Uterus (tissue), 4 donors: ENCODE data around the gene KRTAP5-5. TPM values are rescaled to one million over a fixed set of nuclear protein-coding genes. Genes with fewer than 3 reads are reported as not detected.
"Not testable (repeated sequence)": the region's sequence is repeated elsewhere in the genome, so short reads cannot be mapped to it uniquely, and the experiment has no call there.

Experiments
- DNase-seq, 2 donors: peaks; one replicate each; pipeline ENCODE4 v3.0.0-alpha.2; 2019 to 2020
- H3K27ac ChIP-seq, 2 donors: fragments of 200-600 bp; sonication (generic); 1 replicate in 1 of 2; 2 replicates in 1 of 2; pipeline ENCODE4 v1.5.1; 2016 to 2018
- H3K27me3 ChIP-seq, 2 donors: fragments of 200-600 bp; sonication (generic); one replicate each; pipeline ENCODE4 v1.5.1; 2018 to 2019; ENCODE audit warnings: control low read depth in 1 of 2
- H3K36me3 ChIP-seq, 2 donors: fragments of 200-600 bp; sonication (generic); one replicate each; pipeline ENCODE4 v1.5.1; 2019; ENCODE audit warnings: control low read depth in 1 of 2
- H3K4me1 ChIP-seq, 2 donors: fragments of 200-600 bp; sonication (generic); one replicate each; pipeline ENCODE4 v1.5.1; 2018 to 2019; ENCODE audit warnings: control low read depth in 1 of 2
- H3K4me3 ChIP-seq, 2 donors: fragments of 200-600 bp; sonication (generic); 1 replicate in 1 of 2; 2 replicates in 1 of 2; pipeline ENCODE4 v1.5.1; 2018 to 2019; ENCODE audit warnings: mild to moderate bottlenecking in 1 of 2
- H3K9me3 ChIP-seq, 2 donors: fragments of 200-600 bp; sonication (generic); one replicate each; pipeline ENCODE4 v1.5.1; 2019; ENCODE audit warnings: control low read depth in 1 of 2
- CTCF ChIP-seq, 4 experiments: fragments of 200-600 bp in 2 of 4; fragments of 450-650 bp in 2 of 4; sonication (generic) in 2 of 4; IDR thresholded peaks; one replicate each; pipeline ENCODE4 v1.5.1; 2016 to 2019; ENCODE audit warnings: antibody characterized with exemption in 4 of 4, mild to moderate bottlenecking in 2 of 4, moderate library complexity in 1 of 4
- POLR2A ChIP-seq, 2 donors: fragments of 450-650 bp; IDR thresholded peaks; one replicate each; pipeline ENCODE4 v1.6.1; 2016; ENCODE audit warnings: antibody characterized with exemption in 2 of 2, mild to moderate bottlenecking in 1 of 2, moderate library complexity in 1 of 2
- intact Hi-C: fragments of 100-400 bp; cut with DNase I; formaldehyde crosslinking; loops from one replicate; pipeline ENCODE4 v1.15.1; 2023; ENCODE audit warnings: low total_unique reads
- total RNA-seq, 4 donors: library from RNA; depleted of rRNA in 3 of 4; stranded (reverse); fragments of >200 nt in 3 of 4; gene quantifications; one replicate each; pipeline versions ENCODE4 v1.1.0 to v1.2.4, GENCODE V29; 2014 to 2023
- donor health status: DM: yes; HTN: yes; CAD: no.

KRTAP5-5 gene
- total RNA-seq, 4 donors from 2014 or later = not detected

GRCh38 chr11:1642288-1643145 is 12.9 kb downstream of the KRTAP5-5 start:
- Histone ChIP-seq H3K4me3 (no peak overlapping the region), H3K4me1 (no peaks in the 10 kb centered on the region), H3K27ac (no peak overlapping the region), H3K27me3 (no peaks in the 10 kb centered on the region), H3K36me3 (no peaks in the 10 kb centered on the region), H3K9me3 (no peaks in the 10 kb centered on the region)
- DNase-seq = no peak
- intact Hi-C loops = no loop called here
- no peak for TF ChIP-seq POLR2A (IDR thresholded peaks at IDR 0.05)
- TF ChIP-seq CTCF (IDR thresholded peaks at IDR 0.05) = no peak

- no peak for DNase-seq
- TF ChIP-seq CTCF (IDR thresholded peaks at IDR 0.05) (no peak), POLR2A (IDR thresholded peaks at IDR 0.05) (no peak)
Observed at GRCh38 chr11:1643146-1643690, 13.6 kb downstream of the KRTAP5-5 start.

GRCh38 chr11:1644601-1645356 is 15.2 kb downstream of the KRTAP5-5 start:
- Histone ChIP-seq H3K9me3 (no peaks in the 10 kb centered on the region), H3K4me1 (no peaks in the 10 kb centered on the region), H3K27me3 (no peaks in the 10 kb centered on the region), H3K27ac (no peak overlapping the region), H3K4me3 (no peak overlapping the region), H3K36me3 (no peaks in the 10 kb centered on the region)
- intact Hi-C loops = no loop called here
- TF ChIP-seq POLR2A (IDR thresholded peaks at IDR 0.05) (no peak), CTCF (IDR thresholded peaks at IDR 0.05) (no peak)
- no peak for DNase-seq

More at GRCh38 chr11:1643146-1643690, 13.6 kb downstream of the KRTAP5-5 start:
- Histone ChIP-seq H3K36me3 (no peaks in the 10 kb centered on the region), H3K4me3 (no peak overlapping the region), H3K27ac (no peak overlapping the region), H3K9me3 (no peaks in the 10 kb centered on the region), H3K27me3 (no peaks in the 10 kb centered on the region), H3K4me1 (no peaks in the 10 kb centered on the region)
- intact Hi-C loops = no loop called here

DNA sequence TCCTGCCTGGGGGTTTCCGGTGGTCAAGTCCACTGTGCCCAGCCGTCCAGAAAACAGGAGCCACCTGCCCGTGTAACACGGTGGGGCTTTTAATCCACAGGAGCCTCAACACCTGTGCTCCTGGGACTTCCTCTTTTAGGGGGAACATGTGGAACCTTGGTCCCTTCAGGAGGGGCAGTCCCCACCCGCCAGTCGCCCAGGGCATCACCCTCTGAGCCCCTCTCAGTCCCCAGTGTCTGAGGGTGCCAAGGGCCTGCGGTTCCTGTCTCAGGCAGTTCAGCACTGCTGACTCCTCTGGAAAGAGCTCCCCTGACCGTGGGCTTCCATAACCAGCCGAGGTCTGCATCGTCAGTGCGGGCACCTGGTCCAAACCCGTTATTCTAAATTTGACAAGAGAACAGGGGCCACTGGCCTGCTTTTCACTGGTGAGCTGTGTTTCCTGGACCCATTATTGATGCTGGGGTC is 15.8 kb downstream of the KRTAP5-5 start:
- H3K36me3 ChIP-seq = no peaks in the 10 kb centered on the region
- TF ChIP-seq POLR2A (IDR thresholded peaks at IDR 0.05) (no peak), CTCF (IDR thresholded peaks at IDR 0.05) (no peak)
- no peaks in the 10 kb centered on the region for H3K4me1 ChIP-seq
- H3K27ac ChIP-seq = no peak overlapping the region
- no peak overlapping the region for H3K4me3 ChIP-seq
- no peaks in the 10 kb centered on the region for H3K27me3 ChIP-seq
- intact Hi-C loops = no loop called here
- DNase-seq = no peak
- H3K9me3 ChIP-seq = no peaks in the 10 kb centered on the region

DNA sequence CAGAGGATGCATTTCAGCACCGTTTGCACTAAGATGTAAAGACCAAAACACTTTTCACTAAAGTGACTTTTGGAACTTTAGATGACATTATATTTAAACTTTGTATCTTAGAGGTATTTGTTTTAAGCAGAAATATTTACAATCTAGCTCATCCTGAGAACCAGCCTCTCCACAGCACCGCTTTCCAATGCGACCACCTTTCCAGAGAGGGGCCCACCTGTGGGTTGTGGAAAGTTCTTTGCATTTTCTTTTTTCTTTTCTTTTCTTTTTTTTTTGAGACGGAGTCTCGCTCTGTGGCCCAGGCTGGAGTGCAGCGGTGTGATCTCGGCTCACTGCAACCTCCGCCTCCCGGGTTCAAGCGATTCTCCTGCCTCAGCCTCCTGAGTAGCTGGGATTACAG is 17.0 kb downstream of the KRTAP5-5 start:
- H3K4me3 ChIP-seq, H3K4me1 ChIP-seq, H3K27ac ChIP-seq, H3K27me3 ChIP-seq, H3K36me3 ChIP-seq, DNase-seq, H3K9me3 ChIP-seq, intact Hi-C loops: not testable (repeated sequence)
